Fibroblast of villous mesenchyme (primary cell): Measurements from ENCODE around the gene ARRDC5. TPM values are rescaled to one million over a fixed set of nuclear protein-coding genes. Genes with fewer than 3 reads are reported as not detected.

Source experiments
- DNase-seq: peaks from one replicate; pipeline ENCODE4 v3.0.0-alpha.2; 2010; ENCODE audit warnings: low read depth
- H3K4me3 ChIP-seq: 2 replicates; pipeline ENCODE4 v1.5.1; 2011; ENCODE audit warnings: low read depth, mild to moderate bottlenecking, low read length
- total RNA-seq: library from RNA; depleted of rRNA; stranded (reverse); fragments of >200 nt; gene quantifications from 2 replicates; pipeline ENCODE4 v1.2.3, GENCODE V29; 2012
- TF ChIP-seq, protein P1 (sequence below): IDR thresholded peaks from 2 replicates; pipeline ENCODE4 v1.5.1; 2012; ENCODE audit warnings: low read depth, mild to moderate bottlenecking, low read length; ENCODE audit not compliant: insufficient read depth

ARRDC5 gene
- total RNA-seq, 1 donor: not detected

DNA sequence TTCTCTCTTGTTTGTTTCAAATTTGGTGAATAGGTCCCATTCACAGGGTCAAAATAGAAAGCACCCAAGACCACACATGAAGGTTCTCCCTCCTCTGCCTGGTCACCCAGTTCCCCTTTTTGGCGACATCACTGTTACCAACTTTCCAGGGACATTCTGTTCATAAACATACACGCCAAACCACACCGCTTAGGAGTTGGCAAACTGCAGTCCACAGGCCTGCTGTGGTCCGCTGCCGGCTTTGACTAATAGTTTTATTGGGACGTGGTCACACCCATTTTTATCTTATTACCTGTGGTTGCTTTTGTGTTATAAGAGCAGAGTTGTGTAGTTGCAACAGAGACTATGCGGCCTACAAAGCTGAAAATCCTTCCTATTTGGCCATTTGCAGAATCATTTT lies 30.8 kb upstream of the ARRDC5 start:
- no peak overlapping the region for H3K4me3 ChIP-seq
- TF ChIP-seq, protein P1, sequence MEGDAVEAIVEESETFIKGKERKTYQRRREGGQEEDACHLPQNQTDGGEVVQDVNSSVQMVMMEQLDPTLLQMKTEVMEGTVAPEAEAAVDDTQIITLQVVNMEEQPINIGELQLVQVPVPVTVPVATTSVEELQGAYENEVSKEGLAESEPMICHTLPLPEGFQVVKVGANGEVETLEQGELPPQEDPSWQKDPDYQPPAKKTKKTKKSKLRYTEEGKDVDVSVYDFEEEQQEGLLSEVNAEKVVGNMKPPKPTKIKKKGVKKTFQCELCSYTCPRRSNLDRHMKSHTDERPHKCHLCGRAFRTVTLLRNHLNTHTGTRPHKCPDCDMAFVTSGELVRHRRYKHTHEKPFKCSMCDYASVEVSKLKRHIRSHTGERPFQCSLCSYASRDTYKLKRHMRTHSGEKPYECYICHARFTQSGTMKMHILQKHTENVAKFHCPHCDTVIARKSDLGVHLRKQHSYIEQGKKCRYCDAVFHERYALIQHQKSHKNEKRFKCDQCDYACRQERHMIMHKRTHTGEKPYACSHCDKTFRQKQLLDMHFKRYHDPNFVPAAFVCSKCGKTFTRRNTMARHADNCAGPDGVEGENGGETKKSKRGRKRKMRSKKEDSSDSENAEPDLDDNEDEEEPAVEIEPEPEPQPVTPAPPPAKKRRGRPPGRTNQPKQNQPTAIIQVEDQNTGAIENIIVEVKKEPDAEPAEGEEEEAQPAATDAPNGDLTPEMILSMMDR: no peak
- peak; percentile 49 for DNase-seq

DNA sequence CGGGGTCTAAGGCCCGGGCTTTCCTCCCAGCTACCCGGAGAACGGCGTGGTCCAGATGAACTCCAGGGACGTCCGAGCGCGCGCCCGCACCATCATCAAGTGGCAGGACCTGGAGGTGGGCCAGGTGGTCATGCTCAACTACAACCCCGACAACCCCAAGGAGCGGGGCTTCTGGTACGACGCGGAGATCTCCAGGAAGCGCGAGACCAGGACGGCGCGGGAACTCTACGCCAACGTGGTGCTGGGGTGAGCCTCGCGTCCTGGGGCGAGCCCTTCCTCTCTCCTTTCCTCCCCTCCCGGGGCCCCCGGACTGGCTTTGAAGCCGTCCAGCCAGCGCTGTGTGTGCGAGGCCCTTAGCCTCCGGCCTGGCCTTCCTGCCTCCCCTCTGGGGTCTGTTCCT lies 30.0 kb upstream of the ARRDC5 start:
- DNase-seq: no peak
- H3K4me3 ChIP-seq: no peak overlapping the region
- TF ChIP-seq, protein P1: no peak

GRCh38 chr19:4930664-4931063 lies 28.0 kb upstream of the ARRDC5 start:
- DNase-seq: peak; percentile 16
- TF ChIP-seq, protein P1: no peak
- no peak overlapping the region for H3K4me3 ChIP-seq

DNA sequence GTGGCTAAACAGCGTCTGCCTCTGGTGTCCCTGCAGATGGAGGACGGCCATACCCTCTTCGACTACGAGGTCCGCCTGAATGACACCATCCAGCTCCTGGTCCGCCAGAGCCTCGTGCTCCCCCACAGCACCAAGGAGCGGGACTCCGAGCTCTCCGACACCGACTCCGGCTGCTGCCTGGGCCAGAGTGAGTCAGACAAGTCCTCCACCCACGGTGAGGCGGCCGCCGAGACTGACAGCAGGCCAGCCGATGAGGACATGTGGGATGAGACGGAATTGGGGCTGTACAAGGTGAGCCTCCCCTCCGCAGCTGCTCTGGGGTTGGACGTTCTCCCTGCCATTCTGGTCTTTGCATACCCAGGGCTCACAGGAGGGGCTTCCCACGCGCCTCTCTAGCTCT lies 26.5 kb upstream of the ARRDC5 start:
- H3K4me3 ChIP-seq: no peak overlapping the region
- peak; percentile 18 for DNase-seq
- TF ChIP-seq, protein P1: no peak

DNA sequence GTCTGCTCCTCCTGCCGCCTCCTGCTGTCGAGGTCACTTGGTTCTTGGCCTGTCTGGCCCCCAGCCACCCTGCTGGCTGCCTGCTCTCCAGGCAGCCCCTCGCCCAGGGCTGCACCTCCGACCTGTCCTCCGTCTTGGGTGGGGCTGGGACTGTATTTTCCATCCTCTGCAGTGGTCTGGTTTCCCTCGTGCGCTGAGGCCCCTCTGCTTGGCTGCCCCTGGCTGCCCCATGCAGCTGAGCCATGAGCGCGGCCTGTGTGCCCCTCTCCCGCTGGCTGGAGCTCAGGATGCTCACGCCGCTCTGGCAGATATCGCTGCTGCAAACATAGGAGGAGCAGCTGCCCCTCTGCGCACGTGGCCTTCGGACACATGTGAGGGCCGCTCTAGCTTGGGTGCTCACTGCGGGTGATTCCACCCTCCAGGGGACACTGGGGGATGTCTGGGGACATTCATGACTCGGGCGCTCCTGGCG lies 20.6 kb upstream of the ARRDC5 start:
- TF ChIP-seq, protein P1: no peak
- DNase-seq: no peak
- H3K4me3 ChIP-seq: no peak overlapping the region

DNA sequence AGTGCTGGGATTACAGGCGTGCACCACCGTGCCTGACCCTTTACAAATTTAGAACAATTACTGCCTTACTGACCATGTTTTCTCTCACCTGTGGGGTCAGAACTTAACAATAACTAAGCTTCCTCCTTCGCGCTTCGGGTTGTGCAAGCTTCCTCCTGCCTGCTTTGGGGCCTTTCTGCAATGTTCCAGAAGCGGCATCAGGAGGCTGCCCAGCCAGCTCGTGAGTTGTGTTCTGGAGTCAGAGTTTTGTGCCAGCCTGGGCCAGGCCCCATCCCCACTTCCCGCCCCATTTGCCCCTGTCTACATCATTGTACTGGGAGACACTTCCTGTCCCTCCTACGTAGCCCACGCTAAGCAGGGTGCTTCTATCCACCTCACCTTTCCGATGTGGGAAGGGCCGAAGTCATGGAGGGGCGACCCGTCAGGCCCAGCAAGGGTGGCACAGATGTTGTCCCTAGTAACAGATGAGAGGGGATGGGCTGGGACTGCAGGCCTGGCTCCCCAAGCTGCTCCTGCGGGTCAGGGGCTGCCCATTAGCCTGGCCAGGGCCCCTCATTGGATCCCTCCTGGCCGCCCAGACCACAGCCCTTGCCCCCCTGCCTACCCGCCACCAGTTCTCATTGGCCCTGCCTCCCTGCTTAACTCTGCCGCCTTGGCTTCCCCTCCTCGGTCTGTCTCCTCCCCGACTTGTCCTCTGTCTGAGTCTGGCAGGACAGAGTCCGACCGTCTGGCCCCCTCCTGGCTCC lies 20.0 kb upstream of the ARRDC5 start:
- H3K4me3 ChIP-seq: no peak overlapping the region
- no peak for DNase-seq
- TF ChIP-seq, protein P1: no peak
